IMR-90 (cell line): ENCODE measurements around the gene ZNF554. TPM values are rescaled to one million over a fixed set of nuclear protein-coding genes. Genes with fewer than 3 reads are reported as not detected.

Source experiments
- ATAC-seq: fragments of 200-7000 bp; cut with Tn5 transposase; 2 replicates; pipeline ENCODE4 v1.9.1; 2020; ENCODE audit warnings: low read depth, mild to moderate bottlenecking, moderate library complexity
- BruUV-seq: library from RNA; stranded (reverse); fragments of 400-500 nt; replicated peaks from 2 replicates; lab custom pipeline; 2021; lab: Mats Ljungman, UMichigan
- CTCF ChIA-PET: fragments of 300-600 bp; formaldehyde crosslinking; extraction: SDS; loops from one replicate; lab custom pipeline; 2021; ENCODE audit warnings: antibody characterized with exemption; lab: Yijun Ruan, JAX
- POLR2A ChIA-PET: fragments of 300-600 bp; sonication (Branson Sonifier 250); formaldehyde crosslinking; loops from one replicate; lab custom pipeline; 2022; ENCODE audit warnings: antibody characterized with exemption; ENCODE audit not compliant: unreplicated experiment; lab: Charles Lee
- DNase-seq: peaks from one replicate; pipeline ENCODE4 v3.0.0; 2013
- H2AFZ ChIP-seq: replicated peaks from 2 replicates; pipeline ENCODE3; 2013; ENCODE audit warnings: low read length, mild to moderate bottlenecking; ENCODE audit not compliant: poor library complexity
- H2AK5ac ChIP-seq: 2 replicates; pipeline ENCODE4 v1.6.1; 2013; ENCODE audit warnings: low read depth, low read length, inconsistent platforms
- H2AK9ac ChIP-seq: replicated peaks from 2 replicates; pipeline ENCODE3; 2013; ENCODE audit warnings: mild to moderate bottlenecking, low read depth, low read length, moderate library complexity; ENCODE audit not compliant: poor library complexity
- H2BK120ac ChIP-seq: 2 replicates; pipeline ENCODE4 v1.6.1; 2013; ENCODE audit warnings: low read depth, low read length, inconsistent platforms
- H2BK15ac ChIP-seq: 3 replicates; pipeline ENCODE4 v1.6.1; 2013; ENCODE audit warnings: low read depth, low read length, inconsistent platforms
- H2BK20ac ChIP-seq: 2 replicates; pipeline ENCODE4 v1.6.1; 2013; ENCODE audit warnings: low read depth, mild to moderate bottlenecking, inconsistent platforms, low read length, moderate library complexity
- H2BK5ac ChIP-seq: 2 replicates; pipeline ENCODE4 v1.6.1; 2013; ENCODE audit warnings: mild to moderate bottlenecking, low read depth, low read length, inconsistent platforms; ENCODE audit not compliant: poor library complexity, severe bottlenecking
- H3K14ac ChIP-seq: replicated peaks from 2 replicates; pipeline ENCODE4 v1.6.1; 2013; ENCODE audit warnings: low read depth, low read length, inconsistent platforms
- H3K18ac ChIP-seq: 2 replicates; pipeline ENCODE4 v1.6.1; 2013; ENCODE audit warnings: low read depth, low read length, control low read depth
- H3K23ac ChIP-seq: 2 replicates; pipeline ENCODE4 v1.6.1; 2013; ENCODE audit warnings: low read depth, low read length, inconsistent platforms
- H3K27ac ChIP-seq: 2 replicates; pipeline ENCODE4 v1.5.1; 2013; ENCODE audit warnings: mild to moderate bottlenecking, control low read depth, low read length; ENCODE audit not compliant: insufficient read depth
- H3K27me3 ChIP-seq: 2 replicates; pipeline ENCODE4 v1.6.1; 2013; ENCODE audit warnings: low read length; ENCODE audit not compliant: control insufficient read depth, insufficient read depth
- H3K36me3 ChIP-seq: 2 replicates; pipeline ENCODE4 v1.6.1; 2013; ENCODE audit warnings: low read length, mixed read lengths; ENCODE audit not compliant: control insufficient read depth, insufficient read depth
- H3K4ac ChIP-seq: 2 replicates; pipeline ENCODE4 v1.6.1; 2013; ENCODE audit warnings: low read depth, low read length, inconsistent platforms
- H3K4me1 ChIP-seq: 2 replicates; pipeline ENCODE4 v1.6.1; 2013; ENCODE audit warnings: low read length, mixed read lengths; ENCODE audit not compliant: control insufficient read depth, insufficient read depth
- H3K4me2 ChIP-seq: 2 replicates; pipeline ENCODE4 v1.6.1; 2013; ENCODE audit warnings: low read depth, mild to moderate bottlenecking, control low read depth, low read length, moderate library complexity
- H3K4me3 ChIP-seq: 2 replicates; pipeline ENCODE4 v1.5.1; 2013; ENCODE audit warnings: low read depth, mild to moderate bottlenecking, control low read depth, low read length, moderate library complexity; ENCODE audit not compliant: insufficient read depth
- H3K56ac ChIP-seq: 2 replicates; pipeline ENCODE4 v1.6.1; 2013; ENCODE audit warnings: low read length, inconsistent platforms; ENCODE audit not compliant: insufficient read depth; ENCODE audit errors: extremely low read depth
- H3K79me1 ChIP-seq, 2 experiments: 2 replicates each; pipeline ENCODE4 v1.6.1; 2013; ENCODE audit warnings: low read length in 2 of 2, inconsistent platforms in 1 of 2, low read depth in 1 of 2
- H3K9ac ChIP-seq: 2 replicates; pipeline ENCODE4 v1.6.1; 2013; ENCODE audit warnings: low read depth, low read length, control low read depth
- H3K9me1 ChIP-seq: 2 replicates; pipeline ENCODE4 v1.6.1; 2013; ENCODE audit warnings: low read length, inconsistent platforms; ENCODE audit not compliant: insufficient read depth
- H3K9me3 ChIP-seq: 2 replicates; pipeline ENCODE4 v1.6.1; 2013; ENCODE audit warnings: low read length; ENCODE audit not compliant: control insufficient read depth, insufficient read depth
- H4K20me1 ChIP-seq: 2 replicates; pipeline ENCODE4 v1.6.1; 2013; ENCODE audit warnings: low read length, inconsistent platforms; ENCODE audit not compliant: insufficient read depth
- H4K5ac ChIP-seq: 2 replicates; pipeline ENCODE4 v1.6.1; 2013; ENCODE audit warnings: mild to moderate bottlenecking, low read depth, low read length, control low read depth
- H4K8ac ChIP-seq, 2 experiments: 2 replicates each; pipeline ENCODE4 v1.6.1; 2013; ENCODE audit warnings: low read depth in 2 of 2, low read length in 2 of 2, control low read depth in 1 of 2, inconsistent platforms in 1 of 2
- H4K91ac ChIP-seq: 2 replicates; pipeline ENCODE4 v1.6.1; 2013; ENCODE audit warnings: low read depth, low read length, inconsistent platforms; ENCODE audit not compliant: insufficient read depth
- BHLHE40 ChIP-seq: fragments of 150-350 bp; IDR thresholded peaks from 2 replicates; pipeline ENCODE4 v1.6.1; 2016; ENCODE audit warnings: mild to moderate bottlenecking, low read depth, low read length
- CEBPB ChIP-seq: IDR thresholded peaks from 2 replicates; pipeline ENCODE4 v1.6.1; 2012; ENCODE audit warnings: low read depth, low read length, improper control_type of control experiment
- CHD1 ChIP-seq: IDR thresholded peaks from 2 replicates; pipeline ENCODE4 v1.6.1; 2012; ENCODE audit warnings: low read depth, low read length, improper control_type of control experiment
- CTCF ChIP-seq: conservative IDR thresholded peaks from 2 replicates; pipeline ENCODE4 v1.5.1; 2012; ENCODE audit warnings: mild to moderate bottlenecking, low read depth, low read length, improper control_type of control experiment
- ELK1 ChIP-seq: fragments of 150-350 bp; IDR thresholded peaks from 2 replicates; pipeline ENCODE4 v1.6.1; 2016; ENCODE audit warnings: low read depth, mild to moderate bottlenecking, low read length, moderate library complexity, borderline replicate concordance
- MAZ ChIP-seq: IDR thresholded peaks from 2 replicates; pipeline ENCODE4 v1.6.1; 2012; ENCODE audit warnings: low read depth, mild to moderate bottlenecking, low read length, improper control_type of control experiment, moderate library complexity, borderline replicate concordance
- MXI1 ChIP-seq: IDR thresholded peaks from 2 replicates; pipeline ENCODE4 v1.6.1; 2012; ENCODE audit warnings: low read depth, mild to moderate bottlenecking, low read length, moderate library complexity, borderline replicate concordance
- NFE2L2 ChIP-seq: fragments of 150-350 bp; IDR thresholded peaks from 2 replicates; pipeline ENCODE4 v1.6.1; 2016; ENCODE audit warnings: low read depth, mild to moderate bottlenecking, low read length
- RAD21 ChIP-seq: IDR thresholded peaks from 2 replicates; pipeline ENCODE4 v1.6.1; 2012; ENCODE audit warnings: low read length, improper control_type of control experiment
- RCOR1 ChIP-seq: IDR thresholded peaks from 2 replicates; pipeline ENCODE4 v1.6.1; 2012; ENCODE audit warnings: mild to moderate bottlenecking, low read length, improper control_type of control experiment; ENCODE audit not compliant: insufficient replicate concordance
- RFX5 ChIP-seq: IDR thresholded peaks from 2 replicates; pipeline ENCODE4 v1.8.0; 2012; ENCODE audit warnings: low read depth, mild to moderate bottlenecking, low read length, moderate library complexity
- SMC3 ChIP-seq: fragments of 150-350 bp; IDR thresholded peaks from 2 replicates; pipeline ENCODE4 v1.6.1; 2016; ENCODE audit warnings: low read depth, mild to moderate bottlenecking, antibody characterized with exemption, low read length, moderate library complexity
- USF2 ChIP-seq: fragments of 150-350 bp; IDR thresholded peaks from 2 replicates; pipeline ENCODE4 v1.6.1; 2017; ENCODE audit warnings: mild to moderate bottlenecking, antibody characterized with exemption, low read length, low read depth
- WGBS, 2 experiments: methylation state at CpG; one replicate each; pipeline versions ENCODE4 v1.1.5 to v1.1.7; 2013; ENCODE audit warnings: missing lambda C conversion rate in 2 of 2; ENCODE audit not compliant: insufficient read length in 1 of 2; ENCODE audit errors: extremely low coverage in 2 of 2; 5-methylcytosine and 5-hydroxymethylcytosine counted together
- dilution Hi-C: fragments of 300-500 bp; cut with HindIII; formaldehyde crosslinking; loops from one replicate; pipeline ENCODE4 v1.14.3; 2018; ENCODE audit warnings: low sequenced_read_pairs; ENCODE audit not compliant: unreplicated experiment
- in situ Hi-C: fragments of 300-500 bp; cut with MboI; formaldehyde crosslinking; loops from 3 replicates; pipeline ENCODE4 v1.14.3; 2019; ENCODE audit warnings: low sequenced_read_pairs, inconsistent platforms, mixed read lengths
- intact Hi-C: fragments of 100-400 bp; cut with micrococcal nuclease; formaldehyde crosslinking; loops from 2 replicates; pipeline ENCODE4 v1.10.0; 2022
- polyA plus RNA-seq, 3 experiments: library from polyadenylated mRNA; depleted of rRNA; stranded (reverse); fragments of >200 nt; gene quantifications; 2 replicates each; pipeline ENCODE4 v1.2.3, GENCODE V29; 2012; ENCODE audit warnings: low replicate concordance in 1 of 3
- total RNA-seq: library from RNA; depleted of rRNA; stranded (reverse); fragments of >200 nt; gene quantifications from 2 replicates; pipeline ENCODE4 v1.2.3, GENCODE V29; 2012

Gene ZNF554
- total and polyA plus RNA-seq, 2 of the 4 experiments (the other 2 are of a cell fraction) = 1.5 to 3.0 TPM

GRCh38 chr19:2810141-2811091 lies 9.3 kb upstream of the ZNF554 start:
- H3K14ac ChIP-seq = no peak overlapping the region
- DNase-seq (no peak), ATAC-seq (no peak)
- no peaks in the 10 kb centered on the region for H3K27me3 ChIP-seq
- ChIA-PET CTCF (interaction anchor here (1.4 kb wide), 1 partner anchor 9 kb away, joined by 3 read pairs; the partner anchor contains the start of gene ZNF554), POLR2A (no interaction called here)
- H3K9me1 ChIP-seq = no peaks in the 10 kb centered on the region
- no peak overlapping the region for H3K9ac ChIP-seq
- no peak overlapping the region for H3K4me3 ChIP-seq
- H3K18ac ChIP-seq = no peak overlapping the region
- no peak overlapping the region for H2AK9ac ChIP-seq
- no peak overlapping the region for H3K4me2 ChIP-seq
- H3K79me1 ChIP-seq = no peaks in the 10 kb centered on the region; a peak in 1 of 4 replicates
- H3K23ac ChIP-seq = no peak overlapping the region
- no peak overlapping the region for H2AFZ ChIP-seq
- H3K27ac ChIP-seq = no peak overlapping the region
- intact Hi-C loops = no loop called here
- H2BK20ac ChIP-seq = no peak overlapping the region
- BruUV-seq = no TSS peak
- no peak overlapping the region for H2BK15ac ChIP-seq
- in situ Hi-C loops = no loop called here
- H4K5ac ChIP-seq = no peak overlapping the region
- no peak overlapping the region for H4K8ac ChIP-seq
- no peak overlapping the region for H2BK120ac ChIP-seq
- dilution Hi-C loops = no loop called here
- H3K36me3 ChIP-seq = peaks cover 49% of the 10 kb centered on the region
- no peaks in the 10 kb centered on the region for H3K4me1 ChIP-seq
- H2AK5ac ChIP-seq = no peak overlapping the region
- H3K4ac ChIP-seq = no peak overlapping the region
- no peak overlapping the region for H2BK5ac ChIP-seq
- H4K20me1 ChIP-seq = no peaks in the 10 kb centered on the region; the same call in 1 of the 2 replicates
- H3K9me3 ChIP-seq = no peaks in the 10 kb centered on the region
- no peak overlapping the region for H4K91ac ChIP-seq
- H3K56ac ChIP-seq = no peak overlapping the region
- 98% methylated on average over 11 of the region's 58 CpGs; no CpG with 5 or more reads in 1 of the 2 experiments for WGBS, 2 experiments
- no peak for TF ChIP-seq RCOR1
- TF ChIP-seq CHD1 = no peak
- no peak for TF ChIP-seq MAZ
- no peak for TF ChIP-seq MXI1
- TF ChIP-seq BHLHE40 = no peak
- no peak for TF ChIP-seq CEBPB
- TF ChIP-seq RFX5 = no peak
- TF ChIP-seq CTCF = no peak
- TF ChIP-seq ELK1 = no peak
- no peak for TF ChIP-seq RAD21
- TF ChIP-seq NFE2L2 = no peak
- no peak for TF ChIP-seq SMC3
- TF ChIP-seq USF2 = no peak
